ENCODE data around the gene TIGD6.

TIGD6 gene

DNA sequence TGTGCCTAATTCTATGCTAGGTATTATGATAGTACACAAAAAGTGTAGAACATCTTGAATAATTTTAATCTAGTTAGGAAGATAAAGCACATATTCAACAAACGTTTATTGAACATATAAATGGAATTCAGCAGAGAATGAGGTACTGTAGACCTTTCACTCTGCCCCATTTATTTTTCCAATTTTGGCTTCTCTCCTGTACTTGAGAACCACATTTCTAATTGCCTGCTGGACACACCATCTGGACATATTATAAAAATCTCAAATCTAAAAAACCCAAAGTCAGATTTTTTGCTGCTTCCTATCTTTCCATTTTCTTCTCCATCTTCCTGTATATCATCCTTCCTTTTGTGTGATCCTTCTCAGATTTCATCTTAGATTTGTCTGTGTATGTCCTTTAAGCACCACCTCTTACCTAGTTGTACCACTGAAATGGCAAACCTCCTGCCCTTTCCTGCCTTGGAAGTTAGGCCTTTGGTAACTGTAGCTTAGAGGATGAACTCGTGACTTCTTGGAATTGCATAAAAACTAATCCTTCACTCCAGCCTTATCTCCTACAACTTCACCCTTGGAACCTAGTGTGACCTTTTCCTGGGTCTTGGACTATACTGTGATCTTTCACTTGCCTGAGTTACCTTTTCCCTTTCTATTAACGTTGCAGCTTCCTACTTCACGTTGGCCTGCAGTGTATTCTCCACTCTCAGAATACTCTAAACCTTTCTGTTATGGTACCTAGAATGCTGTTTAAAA is 31.1 kb downstream of the TIGD6 start:
- TF ChIP-seq GATA3 (IDR thresholded peaks at IDR 0.05; ENCODE audit: low read depth, low read length) (no peak), GATA2 (IDR thresholded peaks at IDR 0.05; ENCODE audit: low read depth, low read length) (no peak)

GRCh38 chr5:149966946-149967345 is 33.5 kb downstream of the TIGD6 start:
- TF ChIP-seq GATA3 (IDR thresholded peaks at IDR 0.05; ENCODE audit: low read depth, low read length) (no peak), GATA2 (IDR thresholded peaks at IDR 0.05; ENCODE audit: low read depth, low read length) (no peak)

GRCh38 chr5:149963729-149964128 is 36.7 kb downstream of the TIGD6 start:
- TF ChIP-seq GATA2 (IDR thresholded peaks at IDR 0.05; ENCODE audit: low read depth, low read length) (no peak), GATA3 (IDR thresholded peaks at IDR 0.05; ENCODE audit: low read depth, low read length) (no peak)

DNA sequence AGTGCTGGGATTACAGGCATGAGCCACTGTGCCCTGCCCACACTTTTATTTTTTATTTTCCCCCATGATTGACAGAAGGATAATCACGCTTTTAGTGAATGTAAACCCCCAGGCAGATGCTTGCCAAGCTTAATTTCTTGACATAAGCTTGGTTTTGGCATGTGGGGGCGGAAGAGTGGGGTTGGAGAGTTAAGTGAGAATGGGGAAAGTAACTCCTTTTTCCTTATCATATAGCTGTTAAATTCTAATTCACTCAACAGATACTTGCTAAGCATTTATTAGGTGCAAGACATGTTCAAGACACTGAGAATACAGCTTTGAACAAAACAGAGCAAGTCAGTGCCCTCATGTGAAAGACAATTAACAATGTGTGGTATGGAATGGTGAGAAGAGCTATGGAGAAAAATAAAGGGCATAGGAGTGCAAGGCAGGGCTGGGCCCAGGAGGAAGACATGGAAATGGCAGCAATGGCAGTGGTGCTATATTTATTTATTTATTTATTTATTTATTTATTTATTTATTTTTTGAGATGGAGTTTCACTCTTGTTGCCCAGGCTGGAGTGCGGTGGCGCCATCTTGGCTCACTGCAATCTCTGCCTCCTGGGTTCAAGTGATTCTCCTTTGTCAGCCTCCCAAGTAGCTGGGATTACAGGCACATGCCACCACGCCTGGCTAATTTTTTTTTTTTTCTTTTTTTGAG is 37.7 kb downstream of the TIGD6 start:
- TF ChIP-seq GATA2 (IDR thresholded peaks at IDR 0.05; ENCODE audit: low read depth, low read length) = no peak
- no peak for TF ChIP-seq GATA3 (IDR thresholded peaks at IDR 0.05; ENCODE audit: low read depth, low read length)

- no peak for TF ChIP-seq GATA3 (IDR thresholded peaks at IDR 0.05; ENCODE audit: low read depth, low read length)
- TF ChIP-seq GATA2 (IDR thresholded peaks at IDR 0.05; ENCODE audit: low read depth, low read length) = no peak
These were observed 38.5 kb downstream of the TIGD6 start for GRCh38 chr5:149961957-149962409.

DNA sequence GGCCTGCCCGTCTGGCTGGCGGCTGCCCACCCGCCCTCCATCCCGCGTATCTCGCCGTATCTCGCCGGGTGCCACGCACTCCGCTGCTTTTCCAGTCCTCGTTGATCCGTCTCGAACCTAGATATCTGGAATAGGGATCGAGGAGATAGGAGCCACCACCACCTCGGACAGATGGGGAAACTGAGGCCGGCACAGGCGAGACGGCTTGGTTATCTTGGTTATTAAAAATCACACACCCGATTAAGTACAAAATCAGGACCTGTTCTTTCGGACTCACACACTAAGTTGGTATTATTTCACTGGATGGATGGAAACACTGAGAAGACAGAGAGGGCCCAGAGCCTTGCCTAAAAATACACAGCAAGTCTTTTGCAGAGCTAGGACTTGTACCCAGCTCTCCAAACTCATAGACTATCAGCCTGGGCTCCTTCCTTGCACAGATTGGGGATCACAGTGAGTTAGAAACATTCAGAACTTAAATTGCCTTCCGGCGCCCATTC is 39.2 kb downstream of the TIGD6 start:
- peak; percentile 43; the same call in 1 of the 2 replicates for TF ChIP-seq GATA2 (IDR thresholded peaks at IDR 0.05; ENCODE audit: low read depth, low read length)
- no peak for TF ChIP-seq GATA3 (IDR thresholded peaks at IDR 0.05; ENCODE audit: low read depth, low read length)

DNA sequence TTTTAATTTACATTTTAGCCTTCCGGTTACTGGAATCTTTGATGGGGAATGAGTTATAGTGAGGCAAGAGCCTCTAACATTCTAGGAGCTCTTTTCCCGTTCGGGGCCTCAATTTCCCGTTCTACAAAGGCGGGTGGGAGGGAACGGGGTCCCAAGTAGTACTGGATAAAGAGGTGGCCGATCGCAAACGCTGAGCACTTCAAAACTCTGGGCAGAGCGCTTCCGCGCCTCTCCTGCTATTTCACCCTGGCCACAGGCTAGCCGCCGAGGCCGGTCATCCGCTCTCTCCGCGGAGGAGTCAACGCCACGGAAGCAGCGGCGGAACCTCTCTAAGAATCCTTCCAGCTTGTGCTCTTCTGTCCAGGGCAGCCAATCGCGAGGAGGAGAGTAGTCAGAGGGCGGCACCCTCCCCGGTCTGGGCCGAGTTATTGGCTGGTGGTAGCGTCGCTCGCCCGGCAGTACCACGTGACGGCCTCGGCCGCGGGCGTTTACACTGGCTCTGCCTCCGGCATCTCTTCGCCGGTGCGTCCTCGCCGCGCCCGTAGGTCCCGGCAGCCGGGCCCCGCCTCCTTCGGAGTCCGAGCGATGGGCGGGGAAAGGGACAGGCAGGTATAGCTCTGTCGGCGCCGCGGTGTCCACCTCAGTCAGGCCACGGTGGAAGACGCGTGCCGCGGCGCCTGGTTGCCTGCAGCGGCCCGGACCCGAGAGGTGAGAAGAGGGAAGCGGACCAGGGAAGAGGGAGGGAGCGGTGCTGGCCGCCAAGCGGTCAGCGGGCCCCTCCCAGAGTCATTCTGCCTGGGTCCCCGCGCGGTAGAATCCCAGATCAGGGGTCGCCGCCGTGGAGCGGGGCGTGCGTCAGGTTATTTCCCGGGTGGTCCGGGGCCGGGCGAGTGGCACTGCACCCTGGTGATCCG is 39.9 kb downstream of the TIGD6 start, which contains the start of gene SLC26A2:
Gene SLC26A2 (plus strand): TSS at position 487 of the 914 bp plus-strand sequence. CDS start 16,895 bp downstream, outside the sequence.
- TF ChIP-seq GATA3 (IDR thresholded peaks at IDR 0.05; ENCODE audit: low read depth, low read length) (no peak), GATA2 (IDR thresholded peaks at IDR 0.05; ENCODE audit: low read depth, low read length) (no peak)

DNA sequence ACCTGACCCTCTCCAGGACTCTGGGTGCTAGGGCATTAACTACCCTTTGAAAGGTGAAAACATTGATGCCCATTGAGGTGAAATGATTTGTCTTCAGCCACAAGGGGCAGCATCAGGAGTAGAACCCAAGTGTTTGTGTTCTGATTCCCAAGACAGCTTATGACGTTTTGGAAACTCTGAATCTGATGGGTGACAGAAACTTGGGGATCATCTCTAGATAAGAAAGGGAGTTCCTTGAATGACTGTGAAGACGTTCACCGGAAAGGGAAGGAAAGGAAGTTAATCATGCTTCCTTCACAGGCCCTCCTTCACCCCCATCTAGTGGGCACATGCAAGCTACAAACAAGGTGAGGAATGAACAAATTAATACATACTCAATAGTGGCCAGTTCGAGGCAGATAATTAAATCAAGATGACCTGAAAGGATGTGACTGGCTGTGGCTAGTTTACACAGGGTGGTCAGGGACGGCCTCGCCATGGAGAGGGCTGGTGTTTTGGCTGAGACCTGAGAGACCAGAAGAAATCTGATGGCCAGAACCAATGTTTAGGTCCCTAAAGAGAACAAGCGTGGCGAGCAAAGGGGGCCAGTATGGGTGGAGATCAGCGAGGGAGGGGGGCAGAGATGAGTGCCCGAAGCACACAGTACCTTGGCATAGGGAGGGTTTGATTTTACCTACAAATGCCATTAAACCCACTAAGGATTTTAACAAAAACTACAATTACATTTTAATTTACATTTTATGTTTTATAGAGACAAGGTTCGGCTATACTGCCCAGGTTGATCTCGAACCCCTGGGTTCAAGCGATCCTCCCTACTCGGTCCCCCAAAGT is 40.8 kb downstream of the TIGD6 start:
- TF ChIP-seq GATA2 (IDR thresholded peaks at IDR 0.05; ENCODE audit: low read depth, low read length) = no peak
- no peak for TF ChIP-seq GATA3 (IDR thresholded peaks at IDR 0.05; ENCODE audit: low read depth, low read length)

- TF ChIP-seq GATA3 (IDR thresholded peaks at IDR 0.05; ENCODE audit: low read depth, low read length) (no peak), GATA2 (IDR thresholded peaks at IDR 0.05; ENCODE audit: low read depth, low read length) (no peak)
These were observed 42.6 kb downstream of the TIGD6 start for GRCh38 chr5:149957855-149958254.

DNA sequence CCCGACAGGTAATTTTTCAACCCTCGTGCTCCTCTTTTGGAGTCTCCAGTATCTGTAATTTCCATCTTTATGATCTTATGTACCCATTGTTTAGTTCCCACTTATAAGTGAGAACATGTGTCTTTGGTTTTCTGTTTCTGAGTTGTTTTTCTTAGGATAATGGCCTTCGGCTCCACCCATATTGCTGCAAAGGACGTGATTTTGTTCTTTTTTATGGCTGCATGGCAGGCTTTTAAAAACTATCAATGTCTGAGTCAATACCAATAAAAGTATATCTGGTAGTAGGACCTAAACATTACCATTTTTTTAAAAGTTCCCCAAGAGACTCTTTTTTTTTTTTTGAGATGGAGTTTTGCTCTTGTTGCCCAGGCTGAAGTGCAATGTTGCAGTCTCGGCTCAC is 43.8 kb downstream of the TIGD6 start:
- no peak for TF ChIP-seq GATA2 (IDR thresholded peaks at IDR 0.05; ENCODE audit: low read depth, low read length)
- TF ChIP-seq GATA3 (IDR thresholded peaks at IDR 0.05; ENCODE audit: low read depth, low read length) = no peak

DNA sequence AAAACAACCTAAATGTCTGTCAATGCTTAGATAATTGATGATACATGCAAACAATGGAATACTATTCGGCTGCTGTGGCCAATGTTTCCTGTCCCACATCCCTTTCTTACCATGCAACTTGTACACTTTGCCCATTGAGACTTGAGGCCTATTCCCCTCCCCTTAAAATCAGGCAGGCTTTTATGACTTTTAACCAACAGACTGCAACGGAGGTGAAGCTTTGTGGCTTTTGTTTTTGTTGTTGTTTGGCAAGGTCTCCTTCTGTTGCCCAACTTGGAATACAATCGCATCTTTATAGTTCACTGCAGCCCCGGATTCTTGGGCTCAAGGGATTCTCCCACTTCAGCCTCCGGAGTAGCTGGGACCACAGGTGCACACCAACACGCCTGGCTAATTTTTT is 45.7 kb downstream of the TIGD6 start:
- TF ChIP-seq GATA2 (IDR thresholded peaks at IDR 0.05; ENCODE audit: low read depth, low read length) (no peak), GATA3 (IDR thresholded peaks at IDR 0.05; ENCODE audit: low read depth, low read length) (no peak)

DNA sequence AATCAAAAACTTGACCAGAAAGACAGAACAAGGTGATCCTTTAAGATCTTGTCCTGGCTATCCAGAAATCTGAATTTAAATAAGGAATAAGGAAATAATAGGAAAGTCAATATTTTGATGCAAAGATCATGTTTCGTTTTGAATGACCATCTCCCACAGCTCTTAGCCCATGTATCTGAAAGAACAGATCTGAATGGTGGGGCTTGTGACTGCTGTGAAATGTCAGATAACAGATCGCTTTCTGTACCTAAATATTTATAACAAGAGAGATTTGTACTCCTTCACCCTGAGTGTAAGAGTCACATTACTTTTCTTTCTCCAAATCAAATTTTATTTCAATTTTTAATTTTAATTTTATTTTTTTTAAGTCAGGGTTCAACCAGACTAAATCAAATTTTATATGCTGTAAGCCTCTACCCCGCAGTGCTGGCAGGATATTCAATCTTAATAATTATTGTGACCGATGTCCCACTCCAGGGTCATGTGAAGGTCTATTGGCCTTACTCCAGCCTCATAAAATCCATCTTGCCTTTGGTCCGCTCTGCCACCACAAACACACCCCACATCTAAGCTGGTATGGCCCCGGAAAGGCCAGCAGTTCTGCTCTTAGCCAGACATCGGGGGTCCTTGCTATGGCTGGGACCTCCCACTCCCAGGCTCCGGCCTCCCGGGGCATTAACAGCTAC is 46.9 kb downstream of the TIGD6 start:
- TF ChIP-seq GATA2 (IDR thresholded peaks at IDR 0.05; ENCODE audit: low read depth, low read length) (no peak), GATA3 (IDR thresholded peaks at IDR 0.05; ENCODE audit: low read depth, low read length) (no peak)
